Keratinocyte (primary cell): ENCODE results near the gene LAMA1. TPM values are rescaled to one million over a fixed set of nuclear protein-coding genes. Genes with fewer than 3 reads are reported as not detected.
A peak's percentile ranks its signal among the peaks of the same experiment; 100 is the strongest.

ENCODE experiments used
- DNase-seq: peaks from one replicate; pipeline ENCODE4 v3.0.0-alpha.2; 2011; ENCODE audit warnings: low read depth, missing footprints, low spot score
- FAIRE-seq: peaks from 2 replicates; lab custom pipeline; 2011; peaks lifted over from hg19 to GRCh38; lab: Jason Lieb, UNC
- H2AFZ ChIP-seq: 2 replicates; pipeline ENCODE4 v1.6.0; 2012; ENCODE audit warnings: low read length, control low read depth, inconsistent platforms; ENCODE audit not compliant: control insufficient read depth
- H3K27ac ChIP-seq: 2 replicates; pipeline ENCODE4 v1.5.1; 2011; ENCODE audit warnings: low read length; ENCODE audit not compliant: control insufficient read depth, insufficient read depth
- H3K27me3 ChIP-seq: 3 replicates; pipeline ENCODE4 v1.6.0; 2011; ENCODE audit warnings: low read length; ENCODE audit not compliant: control insufficient read depth, insufficient read depth; ENCODE audit errors: extremely low read depth
- H3K36me3 ChIP-seq, 2 experiments: 2 replicates in 1 of 2; 3 replicates in 1 of 2; pipeline ENCODE4 v1.5.1; 2011; ENCODE audit warnings: low read length in 2 of 2, mild to moderate bottlenecking in 1 of 2; ENCODE audit not compliant: control insufficient read depth in 2 of 2, insufficient read depth in 2 of 2; ENCODE audit errors: extremely low read depth in 1 of 2
- H3K4me1 ChIP-seq: 3 replicates; pipeline ENCODE4 v1.5.1; 2011; ENCODE audit warnings: low read length; ENCODE audit not compliant: control insufficient read depth, insufficient read depth; ENCODE audit errors: extremely low read depth
- H3K4me2 ChIP-seq: 3 replicates; pipeline ENCODE4 v1.6.0; 2011; ENCODE audit warnings: low read depth, low read length; ENCODE audit not compliant: control insufficient read depth, insufficient read depth; ENCODE audit errors: extremely low read depth
- H3K4me3 ChIP-seq, 3 experiments: fragments of 200-600 bp in 1 of 3; sonication (generic) in 1 of 3; 2 replicates in 2 of 3; 3 replicates in 1 of 3; pipeline ENCODE4 v1.5.1; 2011 to 2016; ENCODE audit warnings: low read length in 3 of 3, mild to moderate bottlenecking in 3 of 3, control low read depth in 2 of 3, inconsistent platforms in 1 of 3, low read depth in 1 of 3, mixed read lengths in 1 of 3, mixed run types in 1 of 3, moderate library complexity in 1 of 3; ENCODE audit not compliant: control insufficient read depth in 2 of 3, insufficient read depth in 2 of 3; ENCODE audit errors: extremely low read depth in 1 of 3
- H3K79me2 ChIP-seq: 2 replicates; pipeline ENCODE4 v1.6.0; 2012; ENCODE audit warnings: low read length; ENCODE audit not compliant: control insufficient read depth, insufficient read depth
- H3K9ac ChIP-seq: 3 replicates; pipeline ENCODE4 v1.6.0; 2011; ENCODE audit warnings: low read length; ENCODE audit not compliant: control insufficient read depth, insufficient read depth; ENCODE audit errors: extremely low read depth
- H3K9me1 ChIP-seq: 3 replicates; pipeline ENCODE4 v1.6.0; 2011; ENCODE audit warnings: low read length; ENCODE audit not compliant: control insufficient read depth, insufficient read depth; ENCODE audit errors: extremely low read depth
- H3K9me3 ChIP-seq: 2 replicates; pipeline ENCODE4 v1.5.1; 2012; ENCODE audit warnings: low read depth, low read length; ENCODE audit not compliant: control insufficient read depth
- H4K20me1 ChIP-seq: 3 replicates; pipeline ENCODE4 v1.6.0; 2011; ENCODE audit warnings: low read length; ENCODE audit not compliant: control insufficient read depth, insufficient read depth; ENCODE audit errors: extremely low read depth
- EZH2 ChIP-seq: IDR thresholded peaks from one replicate; pipeline ENCODE4 v1.6.1; 2012; ENCODE audit warnings: inconsistent platforms, mild to moderate bottlenecking, low read length, moderate library complexity
- dilution Hi-C: fragments of 300-500 bp; cut with MboI; formaldehyde crosslinking; loops from one replicate; pipeline ENCODE4 v1.7.0; 2020; ENCODE audit warnings: low sequenced_read_pairs; ENCODE audit not compliant: extremely low pct_ligation_motif_present
- polyA plus RNA-seq, 5 experiments: library from polyadenylated mRNA; depleted of rRNA in 3 of 5; stranded (reverse) in 3 of 5; stranded (forward) in 1 of 5; unstranded in 1 of 5; fragments of >200 nt; gene quantifications; 1 replicate in 1 of 5; 2 replicates in 3 of 5; 3 replicates in 1 of 5; pipeline versions ENCODE4 v1.2.1 to v1.2.3, GENCODE V29; 2011 to 2012; ENCODE audit warnings: missing spikeins in 2 of 5, low read depth in 1 of 5, low replicate concordance in 1 of 5
- TF ChIP-seq, protein P1 (sequence below), 3 experiments: IDR thresholded peaks in 1 of 3; conservative IDR thresholded peaks in 1 of 3; optimal IDR thresholded peaks in 1 of 3; 2 replicates in 2 of 3; 3 replicates in 1 of 3; pipeline versions ENCODE3 to v1.5.1; 2011; ENCODE audit warnings: low read length in 3 of 3, mild to moderate bottlenecking in 3 of 3, moderate library complexity in 2 of 3, control low read depth in 1 of 3, inconsistent platforms in 1 of 3; ENCODE audit not compliant: insufficient read depth in 2 of 3; ENCODE audit errors: extremely low read depth in 1 of 3

The LAMA1 gene
- polyA plus RNA-seq, 1 donor (not counting 4 experiments of a cell fraction or from before 2014, with no cell fraction given) = 2.1 TPM

DNA sequence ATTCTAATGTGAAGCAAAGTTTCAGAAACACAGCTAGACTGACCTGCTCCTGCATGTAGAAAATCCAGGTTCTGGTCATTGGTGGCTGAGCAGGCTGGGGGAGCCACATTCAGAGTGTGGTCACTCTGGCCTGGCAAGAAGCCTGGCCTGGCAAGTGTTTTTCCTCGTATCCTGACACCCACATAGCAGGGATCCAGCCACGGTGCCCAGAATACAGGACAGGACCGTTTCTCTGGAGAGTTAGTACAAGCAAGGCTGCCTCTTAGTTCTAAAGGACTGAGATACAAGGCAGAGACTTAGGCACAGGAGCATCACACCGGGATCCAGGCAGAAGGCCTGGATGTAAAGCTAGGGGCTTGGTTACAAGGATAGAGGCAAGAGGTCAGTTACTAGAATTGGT lies 4.8 kb upstream of the LAMA1 start:
- Histone ChIP-seq H3K27ac (no peak overlapping the region), H3K4me2 (no peak overlapping the region), H3K9ac (no peak overlapping the region), H3K9me1 (no peaks in the 10 kb centered on the region), H3K27me3 (peaks cover 13% of the 10 kb centered on the region), H4K20me1 (no peaks in the 10 kb centered on the region), H3K4me3 (no peak overlapping the region), H3K79me2 (no peaks in the 10 kb centered on the region), H3K36me3 (no peaks in the 10 kb centered on the region), H3K4me1 (no peaks in the 10 kb centered on the region), H2AFZ (no peak overlapping the region), H3K9me3 (no peaks in the 10 kb centered on the region)
- DNase-seq (no peak), FAIRE-seq (no peak)
- TF ChIP-seq, protein P1, sequence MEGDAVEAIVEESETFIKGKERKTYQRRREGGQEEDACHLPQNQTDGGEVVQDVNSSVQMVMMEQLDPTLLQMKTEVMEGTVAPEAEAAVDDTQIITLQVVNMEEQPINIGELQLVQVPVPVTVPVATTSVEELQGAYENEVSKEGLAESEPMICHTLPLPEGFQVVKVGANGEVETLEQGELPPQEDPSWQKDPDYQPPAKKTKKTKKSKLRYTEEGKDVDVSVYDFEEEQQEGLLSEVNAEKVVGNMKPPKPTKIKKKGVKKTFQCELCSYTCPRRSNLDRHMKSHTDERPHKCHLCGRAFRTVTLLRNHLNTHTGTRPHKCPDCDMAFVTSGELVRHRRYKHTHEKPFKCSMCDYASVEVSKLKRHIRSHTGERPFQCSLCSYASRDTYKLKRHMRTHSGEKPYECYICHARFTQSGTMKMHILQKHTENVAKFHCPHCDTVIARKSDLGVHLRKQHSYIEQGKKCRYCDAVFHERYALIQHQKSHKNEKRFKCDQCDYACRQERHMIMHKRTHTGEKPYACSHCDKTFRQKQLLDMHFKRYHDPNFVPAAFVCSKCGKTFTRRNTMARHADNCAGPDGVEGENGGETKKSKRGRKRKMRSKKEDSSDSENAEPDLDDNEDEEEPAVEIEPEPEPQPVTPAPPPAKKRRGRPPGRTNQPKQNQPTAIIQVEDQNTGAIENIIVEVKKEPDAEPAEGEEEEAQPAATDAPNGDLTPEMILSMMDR (optimal IDR thresholded peaks at IDR 0.05 in 1 of 3, IDR thresholded peaks at IDR 0.05 in 1 of 3, conservative IDR thresholded peaks at IDR 0.05 in 1 of 3; ENCODE audit: extremely low read depth in 1 of 3, insufficient read depth in 2 of 3, low read length in 3 of 3) = no peak
- no peak for TF ChIP-seq EZH2
- dilution Hi-C loops = no loop called here

DNA sequence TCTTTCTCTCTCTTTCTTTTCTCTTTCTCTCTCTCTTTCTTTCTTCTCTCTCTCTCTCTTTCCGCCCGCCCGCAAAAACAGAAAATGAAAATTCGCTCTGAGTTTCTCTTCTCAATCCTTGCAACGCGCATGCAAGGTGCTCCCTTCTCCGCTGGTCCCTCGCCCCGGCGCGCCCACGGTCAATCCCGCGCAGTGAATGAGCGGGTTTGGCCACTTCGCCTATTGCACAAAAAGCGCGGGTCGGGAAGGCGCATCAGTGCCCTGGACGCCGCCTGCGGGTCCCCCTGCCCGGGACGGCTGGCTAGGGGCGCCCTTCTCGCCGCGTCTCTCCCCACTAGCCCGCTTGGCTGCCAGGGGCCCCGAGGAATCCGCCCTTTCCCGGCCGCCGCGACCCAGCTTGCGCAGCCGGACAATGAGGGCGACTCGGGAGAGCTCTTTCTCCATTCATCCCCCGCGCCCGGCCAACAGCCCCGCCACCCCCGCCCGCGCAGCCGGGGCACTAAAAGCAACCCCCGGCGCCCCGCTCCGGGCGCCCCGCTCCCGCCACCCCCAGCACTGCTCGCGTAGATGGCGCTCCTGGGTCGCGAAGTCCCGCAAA lies 706 bp downstream of the LAMA1 start:
- DNase-seq = no peak
- dilution Hi-C loops = no loop called here

More for the DNA sequence above, 706 bp downstream of the LAMA1 start:
- no peaks in the 10 kb centered on the region for H3K79me2 ChIP-seq
- H3K27ac ChIP-seq = no peak overlapping the region
- no peak overlapping the region for H3K9ac ChIP-seq
- H3K4me1 ChIP-seq = peaks cover 8% of the 10 kb centered on the region
- peak overlapping the region; percentile 32 to 73 (median 56) for H3K4me3 ChIP-seq
- H4K20me1 ChIP-seq = no peaks in the 10 kb centered on the region
- peak overlapping the region; percentile 76 for H3K4me2 ChIP-seq
- H3K9me3 ChIP-seq = no peaks in the 10 kb centered on the region
- peak overlapping the region; percentile 56 for H2AFZ ChIP-seq
- no peaks in the 10 kb centered on the region for H3K36me3 ChIP-seq
- peak; percentile 71 for TF ChIP-seq EZH2
- TF ChIP-seq, protein P1 (optimal IDR thresholded peaks at IDR 0.05 in 1 of 3, IDR thresholded peaks at IDR 0.05 in 1 of 3, conservative IDR thresholded peaks at IDR 0.05 in 1 of 3; ENCODE audit: extremely low read depth in 1 of 3, insufficient read depth in 2 of 3, low read length in 3 of 3) = no peak
- FAIRE-seq = no peak
- H3K9me1 ChIP-seq = no peaks in the 10 kb centered on the region
- H3K27me3 ChIP-seq = peaks cover 29% of the 10 kb centered on the region
